ENCODE measurements around the gene FDCSP. TPM values are rescaled to one million over a fixed set of nuclear protein-coding genes. Genes with fewer than 3 reads are reported as not detected.

Gene FDCSP
- total RNA-seq, 1 experiment from 2014 or later: not detected

GRCh38 chr4:70236125-70236524 is 10.2 kb downstream of the FDCSP start:
- no peaks in the 10 kb centered on the region for H3K23me2 ChIP-seq (ENCODE audit: insufficient read length, low read depth, low read length, poor library complexity, severe bottlenecking)
- no peak overlapping the region for H3K27ac ChIP-seq (ENCODE audit: insufficient read length, low read depth, low read length)
- DNase-seq: no peak
- H3K23ac ChIP-seq (ENCODE audit: insufficient read length, low read depth, low read length): no peak overlapping the region
- Mint-ChIP-seq H3K27me3 (ENCODE audit: low read depth) (no peaks in the 10 kb centered on the region), H3K4me3 (no peak overlapping the region), H3K4me1 (no peaks in the 10 kb centered on the region), H3K27ac (no peak overlapping the region), H3K9me3 (no peaks in the 10 kb centered on the region), H3K36me3 (ENCODE audit: insufficient read depth in 1 of 3, low read depth in 3 of 3) (no peaks in the 10 kb centered on the region)
- no CpG with 5 or more reads among the region's 1 CpG for WGBS (ENCODE audit: extremely low coverage, insufficient read length, low lambda C conversion rate)
- H4K20me1 ChIP-seq (ENCODE audit: control insufficient read depth, insufficient read depth, insufficient read length): no peaks in the 10 kb centered on the region
- no peak overlapping the region for H4K5ac ChIP-seq (ENCODE audit: insufficient read length, low read depth, low read length)
- H2BK15ac ChIP-seq (ENCODE audit: low read depth, low read length): no peak overlapping the region
- H2BK20ac ChIP-seq (ENCODE audit: low read depth, low read length, poor library complexity, severe bottlenecking): no peak overlapping the region
- H2BK5ac ChIP-seq (ENCODE audit: insufficient read length, low read length): no peak overlapping the region
- no peak overlapping the region for H4K8ac ChIP-seq (replicated peaks; ENCODE audit: insufficient read length, low read depth, low read length)
- H3K79me1 ChIP-seq (ENCODE audit: insufficient read depth, low read depth, low read length, poor library complexity, severe bottlenecking): no peaks in the 10 kb centered on the region
- H2BK12ac ChIP-seq (ENCODE audit: insufficient read length, low read depth, low read length): no peak overlapping the region
- H4K91ac ChIP-seq (ENCODE audit: insufficient read length, low read depth, low read length): no peak overlapping the region
- no peak overlapping the region for H3K18ac ChIP-seq (ENCODE audit: insufficient read length, low read depth, low read length)
- H3K4me1 ChIP-seq (ENCODE audit: insufficient read depth, low read length): no peaks in the 10 kb centered on the region; the same call in 1 of the 2 replicates
- no peak for TF ChIP-seq CTCF (conservative IDR thresholded peaks at IDR 0.05)
- no peak overlapping the region for H3K56ac ChIP-seq (ENCODE audit: insufficient read length, low read depth, low read length)
- no peak overlapping the region for H3K14ac ChIP-seq (ENCODE audit: insufficient read depth, low read length)
- no peak overlapping the region for H2AFZ ChIP-seq (ENCODE audit: low read length)
- H2AK5ac ChIP-seq (ENCODE audit: insufficient read length, low read length): no peak overlapping the region
- H2BK120ac ChIP-seq (ENCODE audit: low read depth, low read length, poor library complexity, severe bottlenecking): no peak overlapping the region
- no peak overlapping the region for H3T11ph ChIP-seq (ENCODE audit: low read length)
- H3K4me2 ChIP-seq (ENCODE audit: insufficient read depth, insufficient read length, low read length): no peak overlapping the region
- no peak overlapping the region for H3K9ac ChIP-seq (ENCODE audit: extremely low read depth, insufficient read length, low read length)
- H3K9me3 ChIP-seq (ENCODE audit: control insufficient read depth, low read depth, low read length): no peaks in the 10 kb centered on the region
- H3K27me3 ChIP-seq (ENCODE audit: insufficient read depth, low read length): no peaks in the 10 kb centered on the region
- H3K4ac ChIP-seq (ENCODE audit: low read depth, low read length): no peak overlapping the region
- no peaks in the 10 kb centered on the region for H3K79me2 ChIP-seq (ENCODE audit: insufficient read depth, low read length)

Measured in H9 (cell line).